ENCODE results near the gene C10orf67. TPM values are rescaled to one million over a fixed set of nuclear protein-coding genes. Genes with fewer than 3 reads are reported as not detected.

Gene C10orf67
- total RNA-seq, 1 experiment from 2014 or later: not detected

DNA sequence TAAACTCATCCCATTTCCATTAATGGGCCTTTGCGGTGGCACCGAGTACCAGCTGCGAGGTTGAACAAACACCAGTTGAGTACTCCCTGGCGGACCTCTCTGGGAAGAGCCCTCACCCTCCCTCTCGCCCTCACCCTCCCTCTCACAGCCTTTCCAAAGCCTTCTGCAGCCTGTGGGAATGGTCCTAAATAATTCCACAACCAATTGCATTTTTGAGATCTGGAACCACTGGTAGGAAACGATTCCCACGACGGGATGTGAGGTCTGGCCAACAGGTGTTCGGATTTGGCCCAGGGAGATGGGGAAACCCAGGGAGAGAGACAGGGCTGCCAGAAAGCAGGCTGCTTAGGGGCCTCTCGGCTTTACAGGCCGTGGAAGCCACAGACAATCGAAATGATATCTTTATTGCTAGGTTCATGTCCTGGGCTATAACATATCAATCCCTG, 147.2 kb downstream of the C10orf67 start:
- DNase-seq (ENCODE audit: low read depth): no peak

DNA sequence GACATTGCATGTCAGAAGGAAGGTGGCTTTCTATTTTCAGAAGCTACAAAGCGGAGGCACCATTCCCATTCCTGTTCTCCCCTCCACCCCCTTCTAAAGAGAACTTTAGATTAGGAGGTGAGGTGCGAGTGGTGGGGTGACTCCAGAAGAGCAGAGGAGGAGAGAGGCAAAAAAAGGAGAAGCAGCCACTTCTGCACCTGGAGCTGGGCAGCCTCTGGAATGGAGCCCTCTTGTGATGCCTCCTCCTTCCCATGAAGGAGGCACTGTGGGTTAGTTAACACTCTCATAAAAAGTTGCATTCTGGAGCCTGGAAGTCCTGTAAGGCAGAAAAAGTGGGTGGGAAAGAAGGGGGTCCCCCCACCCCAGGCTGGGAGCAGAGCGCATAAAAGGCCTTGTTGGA, 147.7 kb downstream of the C10orf67 start:
- DNase-seq (ENCODE audit: low read depth): no peak

DNA sequence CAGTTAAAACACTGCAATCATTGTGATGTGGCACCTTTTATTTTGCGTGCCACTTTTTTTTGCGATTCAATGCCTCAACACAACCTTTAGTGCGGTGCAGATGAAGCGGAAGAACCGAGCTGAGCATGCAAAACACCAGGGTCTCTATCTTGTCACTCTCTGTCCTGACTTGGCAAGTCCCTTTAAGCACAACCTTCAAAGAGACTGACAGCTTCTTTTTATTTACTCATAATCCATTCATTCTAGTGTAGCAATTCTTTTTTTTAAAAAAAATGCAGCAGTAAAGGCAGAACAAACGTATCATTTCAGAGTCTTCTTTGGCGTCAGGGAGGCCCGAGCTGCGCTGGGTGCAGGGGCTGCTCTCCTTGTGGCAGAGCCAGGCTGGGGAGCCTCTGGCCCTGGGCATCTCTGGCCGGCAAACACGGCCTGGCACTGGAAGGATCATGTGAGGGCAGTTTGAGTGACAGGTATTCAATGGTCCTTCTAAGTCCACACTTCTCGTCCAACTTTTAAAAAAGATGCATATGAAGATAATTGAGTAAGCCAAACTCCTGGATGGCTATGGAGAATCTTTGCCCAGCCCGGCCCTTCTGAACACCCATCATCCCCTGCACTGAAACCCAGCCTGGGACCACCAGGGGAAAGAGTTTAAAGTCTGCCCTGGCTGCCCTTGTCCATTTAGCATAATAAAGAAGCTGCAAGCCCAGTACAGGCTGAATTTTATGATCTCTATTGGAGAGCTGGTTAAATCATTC, 148.6 kb downstream of the C10orf67 start:
- no peak for DNase-seq (ENCODE audit: low read depth)

DNA sequence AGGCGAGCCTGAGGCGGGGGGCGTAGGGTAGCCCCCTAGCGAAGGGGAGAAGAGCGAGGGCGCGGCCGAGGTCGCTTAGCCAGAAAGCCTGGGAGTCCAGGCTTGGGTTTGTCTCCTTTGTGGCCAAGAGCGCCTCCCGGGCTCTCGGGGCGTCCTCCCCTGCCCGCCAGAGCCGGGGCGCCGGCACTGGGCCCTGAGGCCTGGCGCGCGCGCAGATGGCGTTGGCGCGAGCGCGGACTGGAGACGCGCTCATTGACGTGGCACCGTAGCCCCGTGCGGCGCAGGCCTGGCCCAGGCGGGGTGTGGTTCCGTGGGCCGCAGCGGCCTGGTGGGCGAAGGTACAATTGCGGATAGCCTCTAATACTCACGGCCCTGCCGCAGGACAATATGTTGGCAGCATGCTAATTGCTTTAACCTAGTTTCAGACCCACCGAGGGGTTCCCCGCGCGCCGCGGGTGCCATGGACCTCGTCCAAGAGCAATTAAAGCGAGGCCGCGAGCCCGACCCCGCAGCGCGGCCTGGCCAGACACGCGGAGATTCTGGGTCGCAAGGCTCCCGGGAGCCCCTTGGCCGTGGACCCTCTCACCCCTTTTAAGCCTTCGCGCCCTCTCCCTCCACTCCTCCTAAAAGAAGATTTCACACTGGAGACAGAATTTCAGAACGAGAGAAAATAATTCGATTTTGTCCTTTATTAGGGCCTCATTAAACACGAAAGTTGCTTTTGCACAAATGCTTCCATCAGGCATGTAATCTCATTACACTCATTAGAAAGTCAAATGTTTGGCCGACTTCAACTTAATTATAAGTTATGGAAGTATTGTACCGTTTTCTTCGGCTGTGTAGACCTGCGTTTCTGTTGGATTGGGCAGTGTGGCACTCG, 149.4 kb downstream of the C10orf67 start:
- no peak for DNase-seq (ENCODE audit: low read depth)

DNA sequence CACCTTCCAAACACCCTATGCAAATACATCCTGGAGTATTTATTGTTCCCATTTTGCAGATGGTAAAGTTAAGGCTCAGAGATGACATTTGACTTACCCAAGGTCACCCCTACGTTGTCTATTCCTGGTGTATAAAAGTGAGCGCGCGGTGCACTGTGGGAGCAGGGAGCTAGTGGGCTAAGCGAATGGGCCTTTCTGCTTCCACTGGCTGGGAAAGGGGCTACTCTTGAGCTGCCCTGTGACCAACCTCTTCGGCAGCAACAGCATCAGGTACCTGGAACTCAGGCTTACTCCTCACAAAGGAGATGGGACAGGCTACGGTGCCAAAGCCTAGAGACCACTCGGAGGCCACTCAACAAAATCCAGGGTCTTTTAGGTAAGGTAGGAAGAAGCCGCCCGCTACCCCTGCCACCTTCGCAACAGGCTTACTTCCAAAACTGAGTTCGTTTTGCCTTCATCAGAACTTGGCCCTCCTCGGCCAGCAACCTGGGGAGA, 150.1 kb downstream of the C10orf67 start:
- no peak for DNase-seq (ENCODE audit: low read depth)

DNA sequence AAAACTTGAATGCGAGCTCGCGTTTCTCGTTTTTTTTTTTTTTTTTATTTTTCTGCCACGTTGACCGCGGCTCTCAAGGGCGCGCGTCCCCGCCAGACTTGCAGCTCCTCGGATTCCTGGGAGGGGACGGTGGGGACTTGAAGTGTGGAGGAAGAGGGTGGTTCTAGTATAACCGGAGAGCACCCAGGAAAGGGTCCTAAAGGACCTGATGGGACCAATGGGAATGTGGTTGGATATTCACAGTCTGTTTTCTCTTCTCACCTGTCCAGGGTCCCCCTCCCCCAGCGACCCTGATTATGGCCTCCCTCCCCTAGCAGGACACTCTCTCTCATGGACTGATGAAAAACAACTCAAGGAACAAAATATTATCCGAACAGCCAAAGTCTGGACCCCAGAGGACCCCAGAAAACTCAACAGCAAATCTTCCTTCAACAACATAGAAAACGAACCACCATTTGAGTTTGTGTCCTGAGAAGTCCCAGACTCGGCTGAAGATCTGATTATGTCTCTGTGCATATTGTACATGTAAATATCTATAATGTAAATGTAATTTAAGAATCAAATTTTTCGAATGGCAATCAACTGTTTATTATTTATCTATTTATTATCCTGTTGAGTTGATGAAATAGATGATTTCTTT, 151.0 kb downstream of the C10orf67 start:
- no peak for DNase-seq (ENCODE audit: low read depth)

DNA sequence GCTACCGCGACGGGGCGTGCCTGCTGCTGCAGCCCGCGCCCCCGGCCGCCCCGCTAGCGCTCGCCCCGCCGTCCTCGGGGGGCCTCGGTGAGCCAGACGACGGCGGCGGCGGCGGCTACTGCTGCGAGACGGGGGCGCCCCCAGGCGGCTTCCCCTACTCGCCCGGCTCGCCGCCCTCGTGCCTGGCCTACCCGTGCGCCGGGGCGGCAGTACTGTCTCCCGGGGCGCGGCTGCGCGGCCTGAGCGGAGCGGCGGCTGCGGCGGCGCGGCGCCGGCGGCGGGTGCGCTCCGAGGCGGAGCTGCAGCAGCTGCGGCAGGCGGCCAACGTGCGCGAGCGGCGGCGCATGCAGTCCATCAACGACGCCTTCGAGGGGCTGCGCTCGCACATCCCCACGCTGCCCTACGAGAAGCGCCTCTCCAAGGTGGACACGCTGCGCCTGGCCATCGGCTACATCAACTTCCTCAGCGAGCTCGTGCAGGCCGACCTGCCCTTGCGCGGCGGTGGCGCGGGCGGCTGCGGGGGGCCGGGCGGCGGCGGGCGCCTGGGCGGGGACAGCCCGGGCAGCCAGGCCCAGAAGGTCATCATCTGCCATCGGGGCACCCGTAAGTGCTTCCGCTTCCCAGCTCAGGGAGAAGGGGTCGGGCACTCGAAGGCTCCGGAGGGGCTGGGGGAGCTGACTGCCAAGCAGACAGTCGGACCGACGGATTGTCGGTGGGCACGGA, 151.7 kb downstream of the C10orf67 start:
- DNase-seq (ENCODE audit: low read depth): no peak

DNA sequence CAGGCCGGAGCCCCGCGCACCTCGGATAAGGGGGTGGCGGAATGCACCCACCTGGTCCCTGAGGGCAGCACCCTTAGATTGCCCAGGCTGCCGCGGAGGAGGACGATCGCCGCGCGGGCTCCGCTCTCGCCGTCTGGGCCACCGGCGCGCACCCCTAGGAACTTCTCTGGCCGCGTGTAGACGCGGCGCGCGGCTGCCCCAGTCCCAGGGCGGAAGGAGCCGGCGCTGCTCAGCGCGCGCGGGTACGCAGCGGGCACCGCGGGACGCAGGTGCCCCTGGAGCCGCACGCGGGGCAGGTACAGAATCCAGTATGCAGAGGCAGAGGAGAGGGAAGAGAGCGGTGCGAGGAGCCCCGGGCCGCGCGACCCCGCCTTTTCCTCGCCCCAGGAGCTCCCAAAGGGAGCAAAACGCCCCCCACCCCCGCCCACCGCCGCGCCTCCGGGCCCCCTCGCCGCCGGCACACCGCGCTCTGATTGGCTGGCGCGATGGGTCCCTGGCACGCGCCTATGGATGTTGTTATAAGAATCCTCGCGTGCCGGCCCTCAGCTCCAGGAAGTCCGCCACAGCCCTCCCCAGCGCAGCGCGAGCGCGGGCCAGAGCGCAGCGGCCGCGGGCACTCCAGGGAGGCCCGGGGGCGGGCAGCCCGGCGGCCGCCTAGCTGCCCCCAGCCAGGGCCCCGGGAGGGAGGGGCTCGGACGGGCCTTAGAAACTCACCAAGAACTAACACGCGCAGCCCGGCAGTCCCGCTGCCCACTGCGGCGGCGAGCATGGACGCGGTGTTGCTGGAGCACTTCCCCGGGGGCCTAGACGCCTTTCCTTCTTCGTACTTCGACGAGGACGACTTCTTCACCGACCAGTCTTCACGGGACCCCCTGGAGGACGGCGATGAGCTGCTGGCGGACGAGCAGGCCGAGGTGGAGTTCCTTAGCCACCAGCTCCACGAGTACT, 152.6 kb downstream of the C10orf67 start, which contains the start of gene PTF1A:
Gene PTF1A (plus strand): TSS at position 549 of the 948 bp plus-strand sequence. CDS start 219 bp downstream, at position 768.
- DNase-seq (ENCODE audit: low read depth): no peak

DNA sequence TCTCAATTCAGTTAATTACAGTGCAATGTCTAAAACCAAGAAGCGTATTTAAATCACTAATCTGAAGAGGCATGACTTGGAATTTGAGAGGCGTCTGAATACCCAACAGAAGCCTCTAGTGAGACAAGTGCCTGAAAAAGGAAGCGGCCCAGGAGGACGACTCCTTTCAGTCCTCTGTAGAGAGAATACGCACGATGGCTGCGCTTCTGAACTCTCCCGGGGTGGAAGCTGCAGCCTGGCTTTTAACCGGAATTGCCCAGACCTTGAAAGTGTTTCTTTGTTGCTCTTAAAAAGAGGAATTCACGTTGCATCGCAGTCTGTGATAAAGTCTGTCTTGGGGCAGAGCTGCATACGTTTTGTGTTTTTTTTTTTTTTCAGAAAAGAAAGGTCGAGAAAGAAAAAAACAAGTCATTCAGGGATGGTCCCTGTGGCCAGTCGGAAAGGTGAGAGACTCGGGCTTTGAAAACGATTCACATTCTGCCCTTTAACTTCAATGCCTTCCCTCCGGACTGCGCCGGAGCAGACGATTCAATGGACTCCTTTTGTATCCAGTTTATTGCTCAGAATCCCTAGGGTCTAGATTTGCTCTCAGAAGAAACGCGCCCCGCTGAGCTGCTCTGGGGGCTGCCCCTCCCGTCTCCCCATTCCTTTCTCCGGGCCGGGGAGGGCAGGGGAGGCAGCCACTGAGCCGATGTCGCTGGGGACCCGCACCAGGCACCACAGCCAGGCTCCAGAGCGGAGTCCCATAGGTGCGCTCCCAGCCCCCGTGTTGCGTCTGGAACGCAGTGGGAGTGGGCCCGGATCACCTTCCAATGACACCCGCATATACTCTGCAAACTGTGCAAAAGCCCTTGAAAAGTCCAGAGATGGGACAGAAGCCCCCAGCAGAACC, 153.5 kb downstream of the C10orf67 start:
- DNase-seq (ENCODE audit: low read depth): no peak

DNA sequence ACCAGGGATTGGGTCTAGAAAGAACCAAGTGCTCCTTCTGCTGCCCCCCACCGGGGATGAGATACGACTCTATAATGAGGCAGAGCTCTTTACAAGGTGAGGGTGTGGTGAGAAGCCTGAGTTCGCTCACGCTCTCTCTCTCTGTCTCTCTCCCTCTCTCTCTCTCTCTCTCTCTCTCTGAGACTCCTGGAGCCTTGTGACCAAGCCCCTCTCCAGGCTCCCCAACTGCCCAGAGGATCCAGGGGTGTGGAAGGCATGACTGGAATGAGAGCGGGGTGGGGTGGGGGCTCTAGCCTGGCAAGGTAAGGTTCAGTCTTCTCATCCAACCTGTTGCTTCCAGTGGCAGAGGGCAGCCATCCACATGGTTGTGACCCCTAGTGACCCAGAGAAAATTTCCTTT, 155.6 kb downstream of the C10orf67 start:
- DNase-seq (ENCODE audit: low read depth): no peak

DNA sequence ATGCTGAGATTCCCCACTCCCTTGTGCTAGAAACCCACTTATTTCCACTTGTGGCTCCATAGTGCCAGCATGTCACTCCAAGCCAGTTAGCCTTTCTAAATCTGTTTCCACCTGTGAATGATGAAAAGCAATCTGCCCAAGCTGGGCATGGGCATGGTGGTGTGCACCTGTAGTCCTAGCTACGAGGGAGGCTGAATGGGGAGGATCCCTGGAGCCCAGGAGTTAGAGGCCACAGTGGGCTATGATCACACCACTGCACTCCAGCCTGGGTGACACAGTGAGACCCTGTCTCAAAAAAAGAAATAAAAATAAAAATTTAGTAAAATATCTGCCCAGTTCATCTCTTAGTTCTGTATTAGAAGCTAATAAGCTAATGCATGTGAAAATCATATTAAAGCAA, 157.4 kb downstream of the C10orf67 start:
- DNase-seq (ENCODE audit: low read depth): no peak

DNA sequence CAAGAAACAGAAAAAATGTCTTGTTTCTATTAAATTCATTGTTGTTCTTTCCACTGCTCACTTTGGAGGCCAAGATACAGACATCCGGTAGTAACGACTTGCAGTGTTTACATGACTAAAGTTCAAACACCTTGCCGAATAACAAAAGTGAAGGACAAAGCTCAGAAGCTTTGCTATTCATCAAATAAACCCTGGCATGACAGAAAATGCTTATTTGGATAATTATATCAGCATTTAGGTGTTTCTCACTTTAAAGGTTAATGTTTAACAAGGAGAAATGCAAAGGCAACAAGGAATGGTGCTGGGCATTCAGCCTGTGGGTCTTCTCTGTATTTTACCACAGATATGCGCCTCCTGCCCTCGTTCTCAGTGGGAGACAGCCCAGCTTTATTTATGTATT, 157.9 kb downstream of the C10orf67 start:
- DNase-seq (ENCODE audit: low read depth): no peak

DNA sequence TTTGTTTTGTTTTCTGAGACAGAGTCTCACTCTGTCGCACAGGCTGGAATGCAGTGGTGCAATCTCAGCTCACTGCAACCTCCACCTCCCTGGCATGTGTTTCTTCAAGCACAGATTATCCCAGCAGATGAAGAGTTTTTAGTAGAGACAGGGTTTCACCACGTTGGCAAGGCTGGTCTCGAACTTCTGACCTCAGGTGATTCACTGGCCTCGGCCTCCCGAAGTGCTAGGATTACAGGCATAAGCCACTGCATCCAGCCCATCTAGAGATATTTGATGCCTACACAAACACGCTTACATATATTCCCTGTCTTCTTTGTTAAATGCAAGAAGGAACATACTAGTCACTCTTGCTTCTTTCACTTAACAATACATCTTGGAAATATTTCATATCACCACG, 158.4 kb downstream of the C10orf67 start:
- no peak for DNase-seq (ENCODE audit: low read depth)

DNA sequence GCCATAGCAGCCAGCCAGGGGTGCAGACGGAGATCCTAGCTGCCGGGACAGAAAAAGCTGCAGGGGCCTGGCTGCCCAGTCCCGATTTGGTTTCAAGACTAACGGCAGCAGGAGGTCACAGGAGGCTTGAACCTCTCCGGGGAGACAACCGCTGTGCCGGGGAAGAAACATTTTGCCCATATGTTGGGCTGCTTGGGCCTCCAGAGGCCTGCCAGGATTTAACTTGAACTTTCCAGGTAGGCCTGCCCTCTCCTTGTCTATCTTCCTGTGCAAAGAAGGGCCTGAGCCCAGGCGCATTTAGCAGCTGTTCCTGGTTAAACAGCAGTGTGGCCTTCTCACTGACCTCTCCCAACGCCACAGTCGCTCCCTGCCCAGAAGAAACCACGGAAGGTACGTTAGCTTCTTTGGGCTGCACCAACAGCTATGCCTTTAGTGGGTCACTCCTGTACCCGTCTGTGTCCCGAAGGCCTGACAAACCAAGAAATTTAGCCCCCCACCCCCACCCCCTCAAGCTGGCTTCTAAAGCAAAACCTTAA, 169.6 kb downstream of the C10orf67 start:
- no peak for DNase-seq (ENCODE audit: low read depth)

DNA sequence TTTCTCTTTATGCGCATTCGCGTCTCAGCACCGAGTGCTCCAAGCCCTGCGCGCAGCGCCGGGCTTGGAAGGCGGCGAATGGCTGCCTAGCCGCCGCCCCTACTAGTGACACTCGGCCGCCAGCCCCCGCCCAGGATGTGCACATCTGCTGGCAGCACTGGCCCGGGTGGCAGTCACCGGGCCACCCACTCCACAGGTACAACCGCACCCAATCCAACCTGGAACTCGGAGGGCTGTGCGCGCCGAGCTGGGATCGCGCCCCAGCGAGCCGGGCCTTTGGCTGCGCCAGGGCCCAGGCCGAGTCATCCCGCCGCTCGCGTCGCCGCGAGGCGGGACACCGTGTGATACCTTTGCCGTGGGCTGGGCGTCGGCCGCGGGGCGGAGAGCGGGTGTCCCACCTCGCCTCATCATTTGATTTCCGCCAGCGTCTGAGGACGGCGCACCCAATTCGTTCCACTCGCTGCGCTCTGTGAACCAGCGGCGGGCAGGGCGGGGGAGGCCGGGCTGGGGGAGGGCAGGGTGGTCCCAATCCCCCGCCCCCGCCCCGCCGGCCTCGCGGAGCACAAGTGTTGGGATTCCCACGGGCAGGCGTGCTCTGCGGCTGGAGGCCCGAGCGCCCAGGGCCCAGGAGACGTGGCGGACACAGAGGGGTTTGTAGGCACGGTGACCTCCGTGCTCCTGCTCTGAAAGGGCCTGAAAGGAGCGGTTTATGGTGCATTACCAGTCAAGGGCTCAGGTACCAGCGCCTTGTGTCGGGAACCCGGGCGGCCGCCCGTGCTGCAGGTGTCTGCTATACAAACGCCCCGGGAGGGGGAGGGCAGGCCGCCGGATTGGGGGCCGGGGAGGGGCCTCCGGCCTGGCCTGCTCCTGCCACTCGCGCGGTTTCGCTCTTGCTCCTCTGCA, 170.3 kb downstream of the C10orf67 start:
- DNase-seq (ENCODE audit: low read depth): no peak

DNA sequence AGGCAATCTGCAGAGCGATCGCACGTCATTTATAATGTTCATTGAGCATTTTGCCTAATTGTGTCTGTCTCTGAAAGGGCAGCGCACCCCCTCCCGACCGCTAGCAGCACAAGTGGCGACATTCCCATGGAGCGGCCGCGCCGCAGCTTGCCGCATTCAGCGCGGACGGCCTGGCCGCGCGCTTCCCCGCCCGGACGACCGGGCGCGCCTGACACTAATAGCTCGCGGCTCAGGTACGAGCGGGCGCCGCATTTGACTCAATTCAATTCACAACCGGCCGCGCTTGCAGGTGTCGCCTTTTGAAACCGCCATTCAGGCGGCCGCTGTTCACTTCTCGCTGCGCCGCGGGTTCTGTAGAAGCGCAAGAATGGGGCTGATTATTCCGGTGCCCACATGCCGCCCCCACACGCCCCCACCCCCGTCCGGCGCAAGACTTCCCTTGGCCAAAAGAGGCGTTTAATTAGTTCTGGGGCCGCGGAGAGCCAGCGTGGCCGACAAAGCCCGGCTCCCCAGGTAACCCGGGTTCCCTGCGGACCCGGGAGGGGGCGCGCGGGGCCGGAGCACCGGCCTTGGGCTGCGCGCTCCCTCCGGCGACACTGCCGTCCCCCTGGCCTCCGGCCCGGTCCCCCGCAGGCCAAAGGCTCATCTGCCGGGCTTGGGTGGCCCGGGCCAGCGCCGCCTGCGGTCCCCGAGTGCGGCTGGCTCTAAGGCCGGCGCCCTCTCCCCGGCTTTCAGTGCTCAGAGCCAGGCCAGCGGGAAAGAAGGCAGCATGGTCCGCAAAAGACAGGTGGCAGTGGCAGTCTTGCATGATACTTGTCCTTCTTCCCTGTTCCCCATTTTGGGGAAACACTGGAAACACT, 171.2 kb downstream of the C10orf67 start:
- DNase-seq (ENCODE audit: low read depth): no peak

Data from Daoy (cell line).